HG03575 (cell line): ENCODE measurements around the gene SNAPC4.

Source experiments
- ATAC-seq: cut with Tn5 transposase; IDR thresholded peaks from one replicate; pipeline ENCODE4 v1.9.1; 2021; ENCODE audit not compliant: unreplicated experiment, insufficient number of reproducible peaks, low FRiP score; ENCODE audit errors: extremely low read depth

SNAPC4 gene

DNA sequence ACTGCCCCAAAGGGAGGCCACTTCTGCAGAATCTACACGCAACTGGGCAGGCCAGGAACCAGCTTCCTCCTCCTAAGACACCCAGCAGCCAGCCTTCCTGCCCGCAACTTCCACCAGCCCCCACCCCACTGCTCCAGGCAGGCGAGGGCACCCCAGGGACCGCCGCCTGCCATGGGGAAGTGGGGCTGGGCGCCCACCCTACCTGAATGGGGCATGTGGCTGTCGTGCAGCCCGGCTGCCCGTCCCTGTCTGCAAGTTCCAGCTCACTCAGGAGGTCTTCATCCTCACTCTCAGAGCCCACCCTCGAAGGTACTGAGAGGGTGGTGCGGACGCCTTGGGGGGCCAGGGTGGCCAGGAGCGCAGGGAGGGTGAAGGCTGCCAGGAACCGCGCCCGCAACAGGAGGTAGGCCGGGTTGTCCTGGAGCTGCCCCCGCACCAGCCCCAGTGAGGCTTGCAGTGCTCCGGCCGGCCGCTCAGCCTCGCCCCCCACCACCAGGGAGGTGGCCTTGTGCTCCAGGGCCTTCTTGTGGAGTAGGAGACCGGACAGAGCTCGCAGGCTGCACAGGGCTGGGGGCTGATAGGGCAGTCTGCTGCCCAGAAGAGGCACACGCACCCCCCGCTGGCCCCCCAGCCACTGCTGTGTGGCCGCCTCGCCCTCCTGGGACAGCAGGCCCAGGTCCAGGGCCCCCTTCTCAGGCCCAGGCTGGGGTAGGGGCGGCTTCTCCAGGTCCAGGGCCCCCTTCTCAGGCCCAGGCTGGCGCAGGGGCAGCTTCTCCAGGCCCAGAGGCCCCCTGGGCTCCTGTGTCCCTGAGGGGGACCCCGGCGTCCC lies 22.4 kb downstream of the SNAPC4 start:
- ATAC-seq, result no peak

- ATAC-seq, result no peak
These were observed 23.5 kb downstream of the SNAPC4 start for GRCh38 chr9:136376457-136376856.

- ATAC-seq, result no peak
These were observed 24.9 kb downstream of the SNAPC4 start for GRCh38 chr9:136375096-136375495.

DNA sequence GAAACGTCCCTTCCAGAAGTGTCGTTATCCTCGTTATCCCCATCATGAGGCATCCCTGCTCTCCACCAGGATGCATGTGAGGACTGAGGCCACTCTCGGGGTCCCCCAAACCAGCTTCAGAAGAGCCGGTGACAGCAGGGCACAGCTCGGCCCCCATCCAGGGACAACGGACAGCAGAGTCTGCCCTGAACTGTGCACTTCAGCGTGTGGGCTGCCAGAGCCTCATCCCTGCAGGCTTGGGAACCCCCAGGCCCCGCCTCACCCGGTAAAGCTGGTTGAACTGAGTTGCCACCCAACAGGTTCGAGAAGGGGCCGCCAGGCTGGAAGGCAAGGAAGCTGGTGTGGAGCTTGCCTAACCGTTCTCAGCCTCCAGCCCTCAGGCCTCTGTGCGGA lies 25.8 kb downstream of the SNAPC4 start:
- no peak for ATAC-seq

GRCh38 chr9:136373300-136374182 lies 26.4 kb downstream of the SNAPC4 start, which contains the start of gene CARD9:
Gene CARD9, minus strand, starts transcription at chr9:136373669. Its CDS starts 1,591 bp downstream, at chr9:136372078.
- ATAC-seq, result no peak

- ATAC-seq, result no peak
These were observed 27.2 kb downstream of the SNAPC4 start for GRCh38 chr9:136372561-136373299.

- ATAC-seq, result no peak
These were observed 28.0 kb downstream of the SNAPC4 start for GRCh38 chr9:136372006-136372405.

DNA sequence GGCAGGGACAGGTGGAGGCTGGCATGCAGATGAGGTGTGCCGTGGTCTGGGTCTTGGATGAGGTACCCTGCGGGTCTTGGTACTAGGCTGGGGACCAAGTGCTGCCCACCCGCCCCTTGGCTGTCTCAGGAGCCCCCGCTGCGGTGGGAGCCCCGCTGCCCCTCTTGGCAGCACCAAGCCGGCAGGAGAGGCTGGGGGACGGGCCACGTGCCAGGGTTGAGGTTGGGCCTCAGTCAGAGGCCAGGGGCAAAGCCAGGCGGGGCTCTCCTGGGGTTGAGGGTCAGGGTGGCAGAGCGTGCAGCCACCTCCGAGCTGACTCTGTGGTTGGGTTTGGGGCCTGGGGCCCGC lies 28.5 kb downstream of the SNAPC4 start:
- ATAC-seq, result no peak

GRCh38 chr9:136370687-136371532 lies 29.1 kb downstream of the SNAPC4 start:
- no peak for ATAC-seq

DNA sequence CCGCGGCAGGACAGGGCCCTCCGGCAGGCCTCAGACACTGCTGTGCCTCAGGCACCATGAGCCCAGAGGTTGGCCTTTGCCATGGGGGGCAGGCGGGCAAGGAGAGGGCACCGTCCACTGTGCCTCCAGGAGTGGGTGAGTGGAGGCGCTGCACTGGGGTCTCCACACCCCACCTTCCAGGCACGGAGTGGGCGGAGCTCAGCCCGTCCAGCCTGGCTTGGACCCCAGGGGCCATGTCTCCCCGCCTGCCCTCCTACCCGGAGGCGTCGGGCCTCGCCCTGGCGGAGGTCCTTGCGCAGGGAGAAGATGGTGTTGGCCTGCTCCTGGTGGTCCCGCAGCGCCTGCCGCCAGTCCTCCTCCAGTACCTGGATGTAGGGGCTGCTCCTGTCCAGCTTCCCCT lies 29.9 kb downstream of the SNAPC4 start:
- no peak for ATAC-seq

- ATAC-seq, result no peak
These were observed 31.8 kb downstream of the SNAPC4 start for GRCh38 chr9:136368190-136368589.

DNA sequence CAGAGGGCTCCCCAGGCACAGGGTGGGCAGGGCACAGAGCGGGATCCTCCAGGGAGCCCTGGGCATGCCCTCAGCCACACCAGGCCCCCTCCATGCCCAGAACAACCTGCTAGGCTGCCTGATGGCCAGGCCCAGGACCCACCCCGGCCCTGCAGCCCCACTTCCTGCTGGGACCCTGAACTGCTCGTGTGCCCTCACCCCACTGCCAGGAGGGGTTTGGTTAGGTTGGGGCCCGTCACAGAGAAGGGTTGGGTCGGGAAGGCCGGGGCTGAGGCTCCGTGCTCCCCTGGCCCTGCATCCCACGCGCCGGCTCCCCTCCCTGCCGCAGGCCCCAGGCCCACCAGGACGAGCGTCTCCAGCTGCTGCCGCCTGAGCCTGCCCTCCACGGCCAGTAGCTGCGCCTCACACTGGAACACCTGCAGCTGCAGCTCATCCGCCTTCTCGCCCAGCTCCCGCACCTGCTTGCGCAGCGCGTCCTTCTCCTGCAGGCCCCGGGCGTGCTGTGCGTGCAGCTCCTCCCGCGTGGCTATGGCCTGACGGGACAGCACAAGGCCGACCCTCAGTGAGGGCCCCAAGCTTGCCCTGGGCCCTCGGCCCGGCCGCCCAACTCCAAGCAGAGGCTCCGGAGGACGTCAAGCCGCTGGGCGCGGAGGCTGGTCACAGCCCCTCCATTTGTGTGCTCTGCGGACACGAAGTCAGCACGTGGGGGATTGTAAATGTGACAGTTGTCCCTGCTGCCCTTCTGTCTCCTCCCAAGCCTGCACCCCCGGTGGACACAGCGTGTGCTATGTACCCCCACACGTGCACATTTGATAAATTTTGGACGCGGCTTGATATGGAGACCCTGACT lies 32.4 kb downstream of the SNAPC4 start:
- ATAC-seq, result no peak

DNA sequence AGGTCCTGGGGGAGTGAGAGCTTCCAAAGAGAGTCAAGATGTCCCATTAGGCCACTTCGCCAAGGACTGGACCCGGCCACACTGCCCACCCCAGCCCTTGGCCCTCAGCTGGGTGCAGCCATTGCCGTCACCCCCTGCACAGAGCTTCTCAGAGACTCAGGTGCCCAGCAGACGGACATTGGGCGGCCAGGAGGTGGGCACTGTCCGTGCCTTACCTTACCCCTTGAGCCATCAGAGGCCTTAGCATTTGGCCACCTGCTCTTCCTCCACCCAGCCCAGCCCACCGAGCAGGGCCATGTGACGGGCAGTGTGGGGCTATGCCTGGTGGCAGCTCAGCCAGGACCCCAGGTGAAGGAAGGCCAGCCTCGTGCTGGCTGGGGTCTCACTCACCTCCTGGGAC lies 33.1 kb downstream of the SNAPC4 start:
- no peak for ATAC-seq

DNA sequence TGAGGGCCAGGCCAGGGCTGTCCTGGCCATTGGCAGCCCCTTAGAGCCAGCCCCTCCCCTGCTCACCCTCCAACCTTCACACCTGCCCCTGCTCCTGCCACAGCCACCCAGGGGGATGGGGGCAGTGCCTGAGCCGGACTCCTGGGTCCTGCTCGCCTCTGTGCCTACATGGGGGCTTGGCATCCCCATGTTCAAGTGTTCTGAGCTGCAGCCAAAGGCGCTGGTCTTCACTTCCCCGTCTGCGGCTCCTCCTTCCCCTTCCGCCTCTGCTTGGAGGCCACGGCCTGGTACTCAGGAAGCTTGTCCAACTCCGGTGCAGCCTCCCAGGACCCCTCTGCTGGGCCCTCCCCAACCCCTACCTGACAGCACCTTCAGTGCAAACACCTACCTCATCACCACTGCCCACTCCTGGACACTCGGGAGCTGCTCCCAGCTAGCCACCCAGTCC lies 34.2 kb downstream of the SNAPC4 start:
- ATAC-seq, result no peak

GRCh38 chr9:136364942-136365774 lies 34.8 kb downstream of the SNAPC4 start:
- ATAC-seq, result no peak

- no peak for ATAC-seq
These were observed 35.8 kb downstream of the SNAPC4 start for GRCh38 chr9:136363949-136364748.
